ENCODE measurements around the gene KRTAP22-1. TPM values are rescaled to one million over a fixed set of nuclear protein-coding genes. Genes with fewer than 3 reads are reported as not detected.

The KRTAP22-1 gene
- total RNA-seq, 4 donors from 2014 or later: not detected

DNA sequence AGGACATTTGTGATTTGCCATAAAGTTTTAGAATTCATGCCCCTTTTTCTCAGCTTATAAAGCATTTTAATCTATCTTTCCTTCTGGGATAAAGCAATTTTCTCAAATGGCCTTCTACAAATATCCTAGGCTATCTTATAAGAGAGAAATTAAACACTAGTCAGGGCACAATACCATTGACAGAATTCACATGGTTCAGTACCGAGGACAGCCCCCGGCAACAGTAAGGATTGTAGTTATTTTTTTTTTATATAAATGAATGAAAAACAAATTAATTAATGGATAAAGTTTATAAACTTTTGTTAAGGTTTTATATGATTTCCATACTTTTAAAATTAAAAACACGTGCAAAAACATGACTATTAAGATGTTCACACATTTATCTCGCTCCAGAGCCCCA is 27.2 kb downstream of the KRTAP22-1 start:
- no peak overlapping the region for H3K4me3 ChIP-seq (ENCODE audit: low read depth, poor library complexity, severe bottlenecking)
- intact Hi-C loops (cut with DNase I; ENCODE audit: low total_unique reads): no loop called here
- WGBS, 2 donors: 89 to 90% methylated on average over 4 of the region's 4 CpGs
- no peak for DNase-seq (ENCODE audit: low spot score in 2 of 2)
- TF ChIP-seq, protein P1, sequence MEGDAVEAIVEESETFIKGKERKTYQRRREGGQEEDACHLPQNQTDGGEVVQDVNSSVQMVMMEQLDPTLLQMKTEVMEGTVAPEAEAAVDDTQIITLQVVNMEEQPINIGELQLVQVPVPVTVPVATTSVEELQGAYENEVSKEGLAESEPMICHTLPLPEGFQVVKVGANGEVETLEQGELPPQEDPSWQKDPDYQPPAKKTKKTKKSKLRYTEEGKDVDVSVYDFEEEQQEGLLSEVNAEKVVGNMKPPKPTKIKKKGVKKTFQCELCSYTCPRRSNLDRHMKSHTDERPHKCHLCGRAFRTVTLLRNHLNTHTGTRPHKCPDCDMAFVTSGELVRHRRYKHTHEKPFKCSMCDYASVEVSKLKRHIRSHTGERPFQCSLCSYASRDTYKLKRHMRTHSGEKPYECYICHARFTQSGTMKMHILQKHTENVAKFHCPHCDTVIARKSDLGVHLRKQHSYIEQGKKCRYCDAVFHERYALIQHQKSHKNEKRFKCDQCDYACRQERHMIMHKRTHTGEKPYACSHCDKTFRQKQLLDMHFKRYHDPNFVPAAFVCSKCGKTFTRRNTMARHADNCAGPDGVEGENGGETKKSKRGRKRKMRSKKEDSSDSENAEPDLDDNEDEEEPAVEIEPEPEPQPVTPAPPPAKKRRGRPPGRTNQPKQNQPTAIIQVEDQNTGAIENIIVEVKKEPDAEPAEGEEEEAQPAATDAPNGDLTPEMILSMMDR (IDR thresholded peaks at IDR 0.05): no peak
- no peak for TF ChIP-seq POLR2A (IDR thresholded peaks at IDR 0.05)

DNA sequence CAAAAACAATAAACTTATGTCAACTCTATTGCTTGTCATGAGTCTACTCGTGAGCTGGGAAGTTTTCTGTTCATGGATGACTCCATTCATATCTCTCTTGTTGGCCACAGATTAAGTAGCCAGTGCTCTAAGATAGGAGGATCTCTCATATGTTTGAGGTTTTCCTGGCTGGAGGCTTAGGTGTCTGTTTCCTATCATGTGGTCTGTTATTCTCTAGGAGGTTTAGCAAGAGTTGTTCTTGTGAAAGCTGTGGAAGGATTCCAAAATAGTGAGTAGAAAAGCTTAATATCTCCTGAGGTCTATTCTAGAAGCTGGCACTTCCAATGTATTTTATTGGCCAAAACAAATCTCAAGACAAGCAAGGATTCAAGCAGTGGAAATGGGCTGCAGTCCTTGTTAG is 28.3 kb downstream of the KRTAP22-1 start:
- intact Hi-C loops (cut with DNase I; ENCODE audit: low total_unique reads): no loop called here
- TF ChIP-seq, protein P1 (IDR thresholded peaks at IDR 0.05): no peak
- TF ChIP-seq POLR2A (IDR thresholded peaks at IDR 0.05): no peak
- no peak overlapping the region for H3K4me3 ChIP-seq (ENCODE audit: low read depth, poor library complexity, severe bottlenecking)
- DNase-seq (ENCODE audit: low spot score in 2 of 2): no peak
- 55 to 65% methylated on average over 1 of the region's 1 CpG for WGBS, 2 donors

DNA sequence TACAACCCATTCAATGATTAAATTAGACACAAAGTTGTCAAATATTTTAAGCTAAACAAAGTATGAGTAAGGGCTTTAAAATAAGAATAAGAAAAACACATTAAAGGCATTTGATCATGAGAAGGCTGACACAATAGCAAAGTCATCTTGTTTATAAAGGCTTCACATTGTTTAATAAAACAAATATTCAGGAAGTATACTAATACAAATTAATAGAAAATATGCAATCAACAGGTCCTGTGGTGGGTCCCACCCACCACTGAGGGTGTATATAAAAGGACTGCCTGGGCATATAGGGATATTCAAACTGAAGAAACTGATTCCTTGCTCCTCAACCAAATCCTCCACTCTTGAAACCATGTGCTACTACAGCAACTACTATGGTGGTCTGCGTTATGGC is 34.0 kb downstream of the KRTAP22-1 start, which contains the start of gene KRTAP20-2:
Gene KRTAP20-2, plus strand, starts transcription at position 301 of the 400 bp plus-strand sequence. Its CDS starts 58 bp downstream, at position 359.
- intact Hi-C loops (cut with DNase I; ENCODE audit: low total_unique reads): no loop called here
- TF ChIP-seq, protein P1 (IDR thresholded peaks at IDR 0.05): no peak
- no peak for TF ChIP-seq POLR2A (IDR thresholded peaks at IDR 0.05)
- whole genome bisulfite sequencing, 2 donors: 64 to 92% methylated on average over 1 of the region's 1 CpG
- no peak for DNase-seq (ENCODE audit: low spot score in 2 of 2)
- no peak within 1 kb of the TSS for H3K4me3 ChIP-seq (ENCODE audit: low read depth, poor library complexity, severe bottlenecking)

DNA sequence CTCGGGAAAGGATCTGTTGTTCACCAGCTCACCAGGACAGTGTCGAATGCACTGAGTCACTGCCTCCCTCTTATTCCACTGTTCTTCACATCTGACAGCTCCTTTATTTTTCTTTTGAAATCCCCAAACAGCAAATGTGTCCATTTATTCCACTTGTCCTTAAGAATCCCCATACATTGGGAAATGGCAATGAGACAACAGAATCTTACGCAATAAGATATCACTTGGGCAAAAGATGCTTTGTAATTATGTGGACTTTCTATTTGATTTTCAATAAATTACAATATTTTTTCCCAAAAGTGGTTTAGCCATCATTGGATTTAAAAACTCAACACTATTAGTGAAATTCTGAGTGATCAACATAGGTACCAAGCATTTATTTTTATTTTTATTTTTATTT is 37.8 kb downstream of the KRTAP22-1 start:
- WGBS, 2 donors: 82 to 88% methylated on average over 3 of the region's 3 CpGs
- TF ChIP-seq, protein P1 (IDR thresholded peaks at IDR 0.05): no peak
- TF ChIP-seq POLR2A (IDR thresholded peaks at IDR 0.05): no peak
- no peak for DNase-seq (ENCODE audit: low spot score in 2 of 2)
- intact Hi-C loops (cut with DNase I; ENCODE audit: low total_unique reads): no loop called here
- H3K4me3 ChIP-seq (ENCODE audit: low read depth, poor library complexity, severe bottlenecking): no peak overlapping the region

DNA sequence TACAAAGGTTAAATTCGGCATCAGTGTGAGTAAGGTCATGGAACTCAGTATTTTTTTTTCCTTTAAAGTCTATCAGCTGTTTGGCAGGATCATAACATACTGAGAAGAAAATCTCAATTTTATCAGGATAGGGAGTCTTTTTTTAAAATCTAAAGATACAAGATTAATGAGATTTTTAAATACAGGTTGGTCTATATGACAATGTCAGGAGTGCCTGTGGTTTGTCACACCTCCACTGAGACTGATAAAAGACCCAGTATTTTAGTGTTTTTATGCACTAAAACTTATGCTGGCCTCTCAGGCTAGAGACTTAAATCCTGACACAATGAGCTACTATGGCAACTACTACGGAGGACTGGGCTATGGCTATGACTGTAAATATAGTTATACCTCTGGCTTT is 41.7 kb downstream of the KRTAP22-1 start, which contains the start of gene KRTAP20-3:
Gene KRTAP20-3, plus strand, starts transcription at position 301 of the 400 bp plus-strand sequence.
- DNase-seq (ENCODE audit: low spot score in 2 of 2): no peak
- TF ChIP-seq, protein P1 (IDR thresholded peaks at IDR 0.05): no peak
- no peak for TF ChIP-seq POLR2A (IDR thresholded peaks at IDR 0.05)
- WGBS, 2 donors: 86 to 92% methylated on average over 2 of the region's 2 CpGs
- no peak within 1 kb of the TSS for H3K4me3 ChIP-seq (ENCODE audit: low read depth, poor library complexity, severe bottlenecking)
- intact Hi-C loops (cut with DNase I; ENCODE audit: low total_unique reads): no loop called here

DNA sequence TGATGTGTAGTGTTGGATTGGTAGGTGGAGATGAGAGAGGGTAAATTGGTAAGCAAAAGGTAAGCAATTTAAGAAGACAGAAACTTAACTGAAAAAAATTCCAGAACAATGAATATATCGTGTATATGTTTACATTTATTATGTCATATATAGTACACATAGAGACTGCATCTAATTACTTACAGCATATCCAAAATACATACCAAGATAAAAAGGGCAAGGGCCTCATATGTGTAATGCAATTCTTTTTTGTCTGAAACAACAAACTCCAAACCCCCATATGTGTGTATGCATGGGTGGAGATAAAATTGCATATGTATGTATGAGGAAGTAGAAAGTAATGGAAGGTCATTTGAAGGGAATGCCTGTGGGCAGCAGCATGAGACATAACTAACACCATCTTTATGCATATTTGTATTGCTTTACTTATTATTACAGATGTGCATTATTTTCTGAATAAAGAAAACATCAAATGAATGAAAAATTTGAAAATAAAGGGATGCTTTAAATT is 46.1 kb downstream of the KRTAP22-1 start:
- DNase-seq (ENCODE audit: low spot score in 2 of 2): no peak
- intact Hi-C loops (cut with DNase I; ENCODE audit: low total_unique reads): no loop called here
- TF ChIP-seq, protein P1 (IDR thresholded peaks at IDR 0.05): no peak
- no peak for TF ChIP-seq POLR2A (IDR thresholded peaks at IDR 0.05)
- WGBS, 2 donors: 62 to 80% methylated on average over 1 of the region's 1 CpG
- H3K4me3 ChIP-seq (ENCODE audit: low read depth, poor library complexity, severe bottlenecking): no peak overlapping the region
